ENCODE data around the gene DGAT2.
A peak's percentile ranks its signal among the peaks of the same experiment; 100 is the strongest.
"Not testable (repeated sequence)": the region's sequence is repeated elsewhere in the genome, so short reads cannot be mapped to it uniquely, and the experiment has no call there.

The DGAT2 gene

DNA sequence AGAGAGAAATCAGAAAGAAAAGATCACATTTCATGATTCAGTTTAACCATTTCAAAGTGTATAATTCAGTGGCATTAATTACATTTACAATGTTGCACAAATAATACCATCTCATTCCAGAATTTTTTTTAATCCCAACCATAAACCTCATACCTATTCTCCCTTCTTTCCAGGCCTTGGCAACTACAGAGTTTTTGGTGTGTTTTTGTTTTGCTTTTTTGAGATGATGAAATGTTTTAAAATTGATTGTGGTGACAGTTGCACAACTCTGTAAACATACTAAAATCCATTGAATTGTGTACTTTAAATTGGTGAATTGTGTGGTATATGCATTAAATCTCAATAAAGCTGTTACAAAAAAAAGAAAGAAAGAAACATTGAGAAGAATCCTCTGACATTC is 13.6 kb upstream of the DGAT2 start:
- not testable (repeated sequence) for DNase-seq (ENCODE audit: low spot score)

DNA sequence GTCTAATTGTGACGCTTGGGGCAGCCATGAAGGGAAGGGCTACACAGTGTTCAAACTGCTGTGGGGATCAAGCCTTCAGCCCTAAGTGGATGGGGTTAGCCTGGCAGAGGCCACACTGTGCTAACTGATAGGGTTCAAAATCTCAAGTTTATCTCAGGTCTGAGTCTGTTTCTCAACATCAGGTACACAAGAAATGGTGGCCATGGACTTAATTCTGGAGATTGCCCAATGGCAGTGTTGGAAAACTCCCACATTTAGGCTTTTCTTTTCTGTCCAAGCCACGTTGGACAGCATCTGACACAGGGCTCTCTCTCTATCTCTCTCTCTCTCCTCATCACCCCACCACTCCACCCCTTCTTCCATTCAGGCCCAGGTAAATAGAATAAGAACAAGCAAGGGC is 10.9 kb upstream of the DGAT2 start:
- DNase-seq (ENCODE audit: low spot score) = no peak

DNA sequence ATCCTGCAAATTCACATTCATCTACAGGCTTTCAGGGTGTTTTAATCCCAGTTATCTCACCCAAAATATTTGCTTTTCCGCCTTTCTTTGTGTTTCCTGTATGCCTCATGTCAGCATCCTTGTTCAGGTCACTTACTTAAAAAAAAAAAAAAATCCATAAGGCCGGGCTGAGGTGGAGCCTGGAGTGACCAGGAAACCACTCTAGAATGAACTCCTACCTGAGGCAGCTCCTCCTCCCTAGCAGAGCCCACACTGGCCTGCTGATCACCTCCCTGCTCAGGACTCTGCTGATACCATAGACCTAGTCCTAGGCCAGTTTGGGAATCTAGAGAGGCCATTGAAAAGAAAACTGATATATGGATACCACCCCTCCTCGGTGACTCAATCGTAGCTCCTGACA is 8.7 kb upstream of the DGAT2 start:
- no peak for DNase-seq (ENCODE audit: low spot score)

DNA sequence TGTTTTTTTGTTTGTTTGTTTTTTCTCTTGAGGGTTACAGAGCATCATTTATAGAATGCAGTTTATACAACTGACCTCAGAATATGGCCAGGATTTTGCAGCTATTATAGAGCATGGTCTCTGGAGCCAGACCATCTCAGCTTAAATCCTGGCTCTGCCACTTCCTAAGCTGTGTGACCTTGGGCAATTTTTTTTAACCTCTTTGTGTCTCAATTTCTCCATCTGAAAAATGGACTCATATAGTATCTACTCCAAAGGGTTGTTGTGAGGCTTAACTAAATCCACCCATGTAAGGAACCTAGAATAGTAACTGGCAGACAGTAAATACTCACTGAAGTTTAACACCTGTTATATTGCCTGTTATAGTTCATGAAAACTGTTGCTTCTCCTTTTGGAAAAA is 8.3 kb upstream of the DGAT2 start:
- no peak for DNase-seq (ENCODE audit: low spot score)

DNA sequence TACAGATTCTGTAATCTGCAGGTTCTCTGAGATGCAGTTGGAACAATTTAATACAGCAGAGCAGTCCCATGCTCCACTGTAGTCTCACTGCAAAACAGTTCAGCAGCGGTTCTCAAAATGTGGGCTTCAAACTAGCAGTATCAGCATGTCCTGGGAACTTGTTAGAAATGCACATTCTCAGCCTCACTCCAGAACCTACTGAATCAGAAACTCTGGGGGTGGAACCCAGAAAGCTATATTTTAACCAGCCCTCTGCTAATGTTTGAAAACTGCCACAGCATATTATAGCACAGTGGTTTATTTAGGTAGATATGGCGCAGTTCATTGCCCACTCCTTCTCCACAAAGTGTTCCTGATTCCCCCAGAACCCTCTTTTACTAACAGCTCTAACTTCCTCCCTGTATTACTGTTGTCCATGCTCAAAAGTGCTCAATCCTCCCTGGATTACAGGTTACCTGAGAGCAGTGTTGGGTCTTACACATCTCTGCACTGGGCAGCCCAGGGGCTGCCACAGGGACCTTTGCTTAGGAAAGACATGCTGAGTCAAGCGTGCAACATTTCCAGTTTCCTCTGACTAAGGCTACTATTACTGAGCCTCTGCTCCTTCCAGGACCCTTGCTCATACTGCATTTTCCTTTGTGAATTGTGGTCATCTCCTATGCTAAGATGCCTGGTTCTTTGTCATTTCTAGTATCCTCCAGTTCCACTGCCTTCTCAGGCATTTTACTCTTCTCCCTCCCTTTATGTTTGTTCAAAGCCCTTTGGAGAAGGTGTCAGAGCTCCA is 7.7 kb upstream of the DGAT2 start:
- DNase-seq (ENCODE audit: low spot score) = no peak

DNA sequence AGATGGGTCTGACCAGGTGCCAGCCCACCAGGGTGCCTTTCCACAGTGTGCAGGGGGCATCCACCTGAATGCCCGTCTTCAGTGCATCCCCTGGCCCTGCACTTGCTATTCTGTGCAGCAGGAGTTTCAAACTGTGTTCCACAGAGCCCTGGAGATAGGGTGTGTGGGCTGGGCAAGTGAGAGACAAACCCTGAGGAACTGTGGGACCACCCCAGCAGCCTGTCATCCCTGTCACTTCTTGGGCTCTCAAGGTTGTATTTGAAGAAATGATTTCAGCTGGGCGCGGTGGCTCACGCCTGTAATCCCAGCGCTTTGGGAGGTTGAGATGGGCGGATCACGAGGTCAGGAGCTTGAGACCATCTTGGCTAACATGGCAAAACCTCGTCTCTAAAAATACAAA is 6.4 kb upstream of the DGAT2 start:
- no peak for DNase-seq (ENCODE audit: low spot score)

DNA sequence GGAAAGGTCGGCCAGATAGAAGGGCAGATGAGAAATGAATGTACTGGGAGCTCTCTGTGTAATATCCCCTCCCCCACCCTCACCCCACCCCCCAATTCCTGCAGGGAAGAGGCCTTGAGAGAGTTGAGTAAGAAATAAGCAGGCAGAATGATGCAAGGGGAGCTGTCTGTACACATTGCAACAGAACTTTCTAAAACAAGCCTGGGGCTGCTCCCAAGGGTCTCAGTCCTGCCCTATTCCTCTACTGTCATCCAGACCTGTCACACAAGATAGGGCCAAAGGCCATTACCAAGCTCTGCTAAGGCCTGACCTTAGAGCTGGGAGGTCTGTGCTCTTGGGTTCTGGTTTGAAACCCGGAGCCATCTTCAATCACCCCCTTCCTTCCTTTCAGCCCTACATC is 5.7 kb upstream of the DGAT2 start:
- DNase-seq (ENCODE audit: low spot score) = no peak

DNA sequence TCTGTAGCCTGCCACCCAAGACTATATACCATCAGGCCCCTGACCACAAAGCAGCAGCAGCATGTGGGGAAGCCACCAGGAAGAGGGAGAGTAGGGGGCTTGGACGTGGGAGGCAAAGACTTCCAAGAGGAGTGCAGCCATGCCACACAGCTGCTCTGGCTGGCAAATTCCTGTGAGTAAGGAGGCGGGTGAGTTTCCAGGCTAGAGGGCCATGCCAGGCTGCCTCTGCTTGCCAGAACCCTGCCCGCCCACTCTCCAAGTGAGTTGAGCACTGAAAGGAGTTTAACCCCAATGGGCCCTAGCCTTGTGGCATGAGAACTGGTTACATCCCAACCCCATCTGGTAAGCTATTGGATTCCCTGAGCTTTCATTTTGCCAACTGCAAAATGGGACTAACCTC is 4.7 kb upstream of the DGAT2 start:
- DNase-seq (ENCODE audit: low spot score) = no peak

DNA sequence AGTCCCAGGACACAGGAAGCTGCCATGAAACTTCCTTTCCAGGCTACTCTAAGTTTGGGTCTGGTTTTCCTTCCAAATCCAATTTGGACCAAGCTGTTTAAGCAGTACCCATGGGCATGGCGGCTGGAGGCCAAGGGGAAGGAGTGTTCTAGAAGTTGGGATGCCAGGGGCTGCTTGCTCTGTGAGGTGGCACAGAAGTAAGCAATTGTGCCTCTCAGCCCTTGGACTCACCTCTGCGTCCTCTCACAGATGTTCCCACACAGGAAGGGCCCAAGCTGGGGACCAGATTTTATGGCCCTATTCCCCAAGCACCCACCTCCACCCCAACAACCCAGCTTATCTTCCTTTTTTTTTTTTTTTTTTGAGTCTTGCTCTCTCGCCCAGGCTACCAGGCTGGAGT is 3.5 kb upstream of the DGAT2 start:
- no peak for DNase-seq (ENCODE audit: low spot score)

DNA sequence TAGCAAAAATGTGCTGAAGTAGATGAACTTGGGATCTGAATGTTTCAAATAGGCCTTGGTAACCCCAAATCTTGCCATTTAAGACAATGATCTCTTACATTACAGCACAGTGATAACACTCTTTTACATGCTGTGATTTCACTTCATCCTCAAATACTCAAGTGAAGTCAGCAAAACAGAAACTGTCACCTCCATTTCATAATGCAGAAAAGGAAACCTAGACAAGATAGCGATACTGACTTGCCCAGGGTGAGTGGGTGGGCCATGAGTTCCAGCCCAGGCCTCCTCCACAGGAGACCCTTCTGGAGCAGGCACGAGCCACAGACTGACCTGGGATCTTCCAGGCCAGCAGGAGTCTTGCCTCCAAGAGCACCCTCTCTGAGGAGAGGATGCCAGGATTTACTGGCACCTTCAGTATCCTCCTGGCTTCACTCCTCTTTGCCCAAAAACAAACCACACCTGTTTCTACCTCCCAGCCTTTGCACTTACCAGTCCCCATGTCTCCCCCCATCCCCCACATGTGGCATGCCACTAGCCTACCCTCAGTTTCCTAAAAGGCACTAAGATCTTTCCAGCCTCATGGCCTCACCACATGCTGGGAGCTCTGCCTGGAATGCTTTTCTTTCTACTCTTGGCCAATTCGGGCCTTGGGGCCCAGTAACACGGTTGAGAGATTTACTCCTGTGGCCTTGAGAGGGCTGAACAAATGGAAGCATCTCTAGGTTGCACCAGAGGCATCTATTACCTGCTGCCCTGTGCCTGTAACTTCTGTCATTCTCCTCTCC is 1.9 kb upstream of the DGAT2 start:
- no peak for DNase-seq (ENCODE audit: low spot score)

DNA sequence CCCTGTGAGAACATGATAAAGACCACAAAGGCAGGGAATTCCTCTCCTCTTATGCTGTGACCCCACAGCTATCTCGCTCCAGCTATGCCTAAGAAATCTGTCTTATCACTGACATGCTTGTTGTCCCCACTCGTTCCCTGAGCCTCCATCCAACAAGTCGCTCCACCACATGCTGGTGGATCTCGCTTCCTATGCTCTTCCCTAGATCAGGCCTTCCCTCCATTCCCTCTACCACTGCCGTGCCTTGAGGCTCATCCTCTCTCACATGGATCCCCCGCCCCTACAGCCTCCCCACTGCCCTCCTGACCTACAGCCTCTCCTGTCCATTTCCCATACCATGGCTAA is 1.4 kb upstream of the DGAT2 start:
- DNase-seq (ENCODE audit: low spot score) = no peak

DNA sequence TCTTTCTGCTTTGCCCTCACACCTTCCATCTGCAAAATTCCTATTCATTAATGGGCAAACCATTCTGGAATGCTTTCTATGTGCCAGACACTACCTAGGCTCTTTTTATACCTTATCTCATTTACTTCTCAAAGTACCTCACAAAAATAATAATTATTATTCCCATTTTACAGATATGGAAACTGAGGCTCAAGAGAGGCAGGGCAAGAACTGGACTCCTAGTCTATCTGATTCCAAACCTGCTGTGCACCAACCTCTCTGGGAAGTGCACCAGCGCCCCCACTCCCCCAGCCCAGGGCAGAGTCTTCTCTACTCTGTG is 826 bp upstream of the DGAT2 start:
- no peak for DNase-seq (ENCODE audit: low spot score)

DNA sequence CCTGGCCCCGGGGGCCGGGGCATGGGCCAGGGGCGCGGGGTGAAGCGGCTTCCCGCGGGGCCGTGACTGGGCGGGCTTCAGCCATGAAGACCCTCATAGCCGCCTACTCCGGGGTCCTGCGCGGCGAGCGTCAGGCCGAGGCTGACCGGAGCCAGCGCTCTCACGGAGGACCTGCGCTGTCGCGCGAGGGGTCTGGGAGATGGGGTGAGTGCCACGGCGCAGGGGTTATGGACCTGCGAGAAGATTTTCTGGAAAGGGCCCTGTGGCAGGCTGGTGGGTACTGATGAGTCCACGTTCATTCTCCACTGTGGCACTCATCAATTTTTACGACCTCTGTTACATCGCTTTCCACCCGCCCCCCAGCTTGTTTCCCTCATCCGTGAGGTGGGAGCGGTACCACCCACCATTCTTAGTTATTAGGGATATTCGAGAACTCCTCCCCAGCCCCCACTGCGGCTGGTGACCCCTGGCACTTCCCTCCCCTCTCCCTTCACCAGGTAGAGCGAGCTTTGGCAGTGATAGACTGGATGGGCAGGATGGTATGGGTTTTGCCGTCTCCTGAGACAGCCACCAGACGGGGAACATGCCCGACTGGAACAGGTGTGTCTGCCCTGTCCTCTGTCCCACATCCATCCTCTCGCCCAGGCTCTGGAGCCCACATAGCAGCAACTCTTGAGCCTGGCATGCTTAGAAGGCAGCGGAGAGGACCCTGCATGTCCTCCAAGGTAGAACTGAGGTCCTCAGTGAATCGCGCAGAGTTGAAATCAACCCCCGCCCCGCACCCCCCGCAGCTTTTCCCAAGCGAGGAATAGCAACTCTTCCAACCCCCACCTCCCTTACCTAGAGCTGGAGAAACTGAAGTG is 562 bp downstream of the DGAT2 start:
- DNase-seq (ENCODE audit: low spot score) = no peak

DNA sequence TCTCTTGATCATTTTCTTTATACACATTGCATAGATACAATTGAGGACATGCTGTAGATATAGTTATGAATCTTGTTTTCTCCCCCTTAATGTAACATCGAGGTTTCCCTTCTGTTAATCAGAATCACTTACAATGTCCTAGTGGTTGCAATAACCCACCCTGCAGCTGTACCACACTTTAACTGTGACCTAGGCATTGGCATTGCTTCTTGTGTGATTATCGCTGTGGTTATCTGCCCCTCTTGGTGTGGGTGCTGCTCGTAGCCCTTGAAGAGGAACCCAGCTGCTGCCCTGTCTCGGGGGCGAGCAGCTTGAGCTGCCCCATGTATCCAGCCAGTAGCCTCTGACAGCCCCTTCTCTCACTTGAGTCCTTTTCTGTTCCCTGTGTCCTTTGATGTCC is 1.5 kb downstream of the DGAT2 start:
- DNase-seq (ENCODE audit: low spot score) = no peak

DNA sequence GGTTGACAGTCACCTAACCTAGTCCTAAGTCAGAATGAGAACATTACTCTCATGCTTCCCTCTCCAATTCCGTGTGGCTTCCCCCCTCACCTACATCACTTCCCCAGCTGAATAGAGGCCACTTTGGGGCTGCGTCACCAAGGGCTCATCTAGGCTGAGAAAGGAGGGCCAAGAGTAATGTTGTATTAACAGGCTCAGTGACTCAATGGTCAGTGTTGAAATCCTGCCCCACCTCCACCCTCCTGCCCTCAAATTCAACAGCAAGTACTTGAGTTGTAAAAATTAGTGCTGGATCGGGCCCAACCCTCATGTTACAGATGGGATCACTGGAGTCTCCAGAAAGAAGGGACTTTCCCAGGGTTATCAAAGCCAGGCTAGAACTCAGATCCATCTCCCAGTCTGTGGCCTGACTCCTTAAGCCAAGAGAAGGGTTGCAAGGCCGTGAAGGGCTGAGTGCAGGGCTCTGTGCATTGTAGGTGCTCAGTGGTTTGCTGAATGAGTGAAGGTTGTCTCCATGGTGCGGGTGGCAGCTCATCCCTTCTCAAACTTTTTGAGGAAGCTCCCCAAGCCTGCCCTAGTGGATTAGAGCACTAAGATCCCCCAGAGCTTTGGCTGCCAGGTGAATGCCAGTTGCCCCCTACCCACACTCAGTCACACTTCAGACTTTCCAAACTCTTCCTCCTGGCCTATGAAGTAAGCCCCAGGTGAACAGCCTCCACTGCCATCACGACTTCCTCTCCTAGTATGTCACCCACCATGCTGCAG is 3.2 kb downstream of the DGAT2 start:
- no peak for DNase-seq (ENCODE audit: low spot score)

DNA sequence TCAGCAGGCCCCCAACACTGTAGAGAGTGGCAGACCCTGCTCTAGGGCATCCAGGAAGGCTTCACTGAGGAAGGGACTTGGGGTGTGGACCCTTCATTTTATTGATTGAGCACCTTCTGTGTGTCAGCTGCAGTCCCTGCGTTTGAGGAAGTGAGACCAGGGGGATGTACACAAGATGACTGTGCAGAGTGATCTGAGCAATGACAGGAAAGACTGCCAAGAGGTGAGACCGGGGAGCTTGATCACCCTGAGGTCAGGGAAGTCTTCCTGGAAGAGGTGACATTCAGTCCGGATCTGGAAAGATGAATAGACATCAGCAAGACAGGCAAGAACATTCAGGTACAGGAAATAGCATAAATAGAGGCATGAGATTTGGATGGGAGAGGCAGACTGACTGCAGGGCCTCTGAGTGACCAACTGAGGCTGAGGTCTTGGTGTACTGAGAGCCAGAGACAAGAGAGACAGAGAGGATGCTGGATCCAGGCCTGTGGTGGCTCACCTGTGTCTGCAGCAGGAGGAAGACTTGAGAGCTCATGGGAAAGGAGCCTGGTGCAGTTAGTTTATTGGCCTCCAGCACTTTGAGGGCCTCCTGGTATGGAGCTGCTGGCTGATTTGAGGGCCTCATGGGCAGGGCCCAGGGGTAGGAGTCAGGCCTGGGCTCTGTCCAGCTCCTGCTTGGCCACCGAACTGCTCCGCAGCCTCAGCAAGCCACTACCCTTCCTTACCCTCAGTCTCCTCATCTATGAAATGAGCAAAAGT is 5.2 kb downstream of the DGAT2 start:
- peak; percentile 22 for DNase-seq (ENCODE audit: low spot score)

DNA sequence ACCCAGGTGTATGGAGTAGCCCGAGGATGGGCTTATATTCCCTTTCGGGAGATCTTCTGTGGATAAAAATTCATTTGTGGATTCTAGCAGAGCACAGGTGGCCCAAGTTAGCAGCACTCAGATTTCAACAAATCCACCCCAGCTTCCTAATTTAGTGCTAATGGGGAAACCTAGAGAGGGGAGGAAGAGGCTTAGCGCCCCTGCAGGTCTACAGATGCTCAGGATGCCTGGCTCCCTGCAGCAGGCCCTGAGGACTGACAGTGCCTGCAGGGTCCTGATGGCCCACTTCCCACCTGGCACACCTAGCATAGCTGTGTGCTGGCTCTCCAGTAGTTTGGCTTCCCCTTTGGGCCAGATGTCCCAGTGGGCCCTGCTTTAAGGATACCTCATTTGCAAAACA is 6.5 kb downstream of the DGAT2 start:
- no peak for DNase-seq (ENCODE audit: low spot score)

DNA sequence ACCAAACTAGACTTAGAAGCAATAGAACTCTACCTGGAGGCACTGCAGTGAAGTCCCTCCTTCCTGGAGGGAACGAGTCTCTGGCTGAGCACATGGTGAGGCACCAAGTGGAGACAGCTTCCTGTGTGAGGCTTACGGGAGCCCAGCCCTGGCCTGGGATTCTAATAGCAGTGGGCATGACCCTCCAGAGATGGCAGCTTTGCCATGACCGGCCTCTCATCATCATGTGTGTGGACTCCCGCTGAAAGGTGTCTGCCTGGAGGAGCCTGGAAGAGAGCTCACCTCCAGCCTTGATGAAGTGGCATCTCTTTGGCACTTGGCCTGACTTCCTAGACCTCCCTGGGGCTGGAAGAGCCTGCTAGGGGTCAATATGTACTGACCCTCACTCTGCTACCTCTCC is 8.0 kb downstream of the DGAT2 start:
- no peak for DNase-seq (ENCODE audit: low spot score)

DNA sequence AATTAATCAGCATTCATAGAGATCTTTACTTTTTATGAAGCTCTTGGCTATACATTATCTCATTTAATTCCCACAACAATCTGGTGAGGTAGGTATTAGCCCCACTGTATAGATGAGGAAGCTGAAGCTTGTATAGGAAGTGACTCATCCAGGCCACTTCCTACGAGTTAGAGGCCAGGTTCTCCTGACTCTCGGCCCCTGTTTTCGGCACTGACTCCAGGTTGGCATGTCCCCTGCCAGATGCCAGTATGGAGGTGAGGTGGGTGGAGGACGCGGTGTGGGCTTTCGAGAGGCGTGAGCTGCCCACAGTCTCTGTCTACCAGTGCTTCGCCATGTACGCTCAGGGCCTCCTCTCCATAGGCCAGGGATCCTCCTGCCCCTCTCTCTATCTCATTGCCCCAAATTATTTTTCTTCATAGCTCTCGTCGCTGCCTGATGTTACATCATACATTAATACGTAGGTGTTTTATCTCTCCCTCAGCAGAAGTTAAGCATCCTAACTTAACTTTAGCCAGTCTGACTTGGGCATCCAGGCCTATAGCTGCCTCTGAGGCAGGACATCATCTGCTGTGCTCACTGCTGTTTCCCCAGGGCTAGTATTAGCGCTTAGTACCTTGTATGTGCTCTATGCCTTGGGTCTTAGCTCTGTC is 9.0 kb downstream of the DGAT2 start:
- DNase-seq (ENCODE audit: low spot score) = no peak

DNA sequence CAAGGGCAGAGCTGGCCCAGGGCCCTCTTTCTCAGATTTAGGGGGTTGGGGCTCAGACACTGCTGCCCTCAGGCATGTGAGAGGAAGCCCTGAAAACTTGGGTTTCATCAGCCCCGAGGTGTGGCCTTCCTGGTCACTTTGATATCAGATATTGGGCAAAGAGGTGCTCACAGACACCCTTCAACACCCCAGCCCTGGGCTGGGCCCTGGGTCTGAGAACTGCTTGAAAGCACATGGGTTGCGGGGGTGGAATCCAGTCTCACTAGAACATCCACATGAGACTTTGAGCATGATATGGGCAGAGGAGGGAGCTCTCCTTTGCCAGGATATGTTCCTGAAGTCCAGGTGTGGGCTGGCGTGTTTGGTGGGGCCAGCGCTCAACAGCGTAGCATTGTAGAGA is 10.4 kb downstream of the DGAT2 start:
- DNase-seq (ENCODE audit: low spot score) = no peak

DNA sequence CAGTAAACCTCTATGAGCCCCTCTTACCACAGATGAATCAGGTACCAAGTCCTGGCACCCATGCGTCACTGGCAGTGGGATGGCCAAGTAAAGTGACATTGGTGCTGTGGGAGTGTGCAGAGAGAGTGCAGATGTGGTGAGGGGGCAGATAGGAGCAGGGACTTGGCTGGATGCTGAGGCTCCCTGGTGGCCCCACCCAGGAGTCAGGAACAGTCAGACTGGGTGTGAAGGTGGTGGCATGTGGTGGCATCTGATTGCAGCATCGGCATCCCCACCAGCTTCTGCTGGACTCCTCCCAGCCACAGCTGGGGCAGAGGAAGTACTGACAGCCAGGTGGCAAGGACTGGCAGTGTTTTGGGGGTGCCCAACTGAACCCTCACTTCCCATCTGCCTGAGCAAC is 11.4 kb downstream of the DGAT2 start:
- DNase-seq (ENCODE audit: low spot score) = no peak

Data from pons (tissue), 1 donor.